Keratinocyte (primary cell): ENCODE data around the gene LRRC52.

ENCODE experiments used
- EZH2 ChIP-seq: IDR thresholded peaks from one replicate; pipeline ENCODE4 v1.6.1; 2012; ENCODE audit warnings: inconsistent platforms, mild to moderate bottlenecking, low read length, moderate library complexity
- TF ChIP-seq, protein P1 (sequence below), 3 experiments: IDR thresholded peaks in 1 of 3; conservative IDR thresholded peaks in 1 of 3; optimal IDR thresholded peaks in 1 of 3; 2 replicates in 2 of 3; 3 replicates in 1 of 3; pipeline versions ENCODE3 to v1.5.1; 2011; ENCODE audit warnings: low read length in 3 of 3, mild to moderate bottlenecking in 3 of 3, moderate library complexity in 2 of 3, control low read depth in 1 of 3, inconsistent platforms in 1 of 3; ENCODE audit not compliant: insufficient read depth in 2 of 3; ENCODE audit errors: extremely low read depth in 1 of 3

DNA sequence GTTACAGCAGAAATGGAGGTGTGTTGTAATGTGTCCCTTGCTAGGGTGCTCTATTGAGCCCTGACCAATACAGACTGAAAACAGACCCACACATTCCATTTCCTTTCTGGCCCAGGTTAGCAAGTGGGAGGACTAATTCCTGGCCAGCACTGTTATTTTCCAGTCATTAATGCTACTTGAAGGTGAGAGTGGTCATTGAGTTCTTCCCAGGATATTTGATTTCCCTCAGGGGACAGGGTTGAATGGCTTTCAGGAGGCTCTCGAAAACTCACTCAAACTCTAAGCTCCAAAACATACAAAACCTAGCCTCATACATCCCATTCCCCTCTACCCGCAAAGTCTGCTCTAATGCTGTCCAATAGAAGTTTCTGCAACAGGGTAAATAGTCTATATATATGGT, 6.2 kb downstream of the LRRC52 start:
- TF ChIP-seq EZH2 = no peak
- TF ChIP-seq, protein P1, sequence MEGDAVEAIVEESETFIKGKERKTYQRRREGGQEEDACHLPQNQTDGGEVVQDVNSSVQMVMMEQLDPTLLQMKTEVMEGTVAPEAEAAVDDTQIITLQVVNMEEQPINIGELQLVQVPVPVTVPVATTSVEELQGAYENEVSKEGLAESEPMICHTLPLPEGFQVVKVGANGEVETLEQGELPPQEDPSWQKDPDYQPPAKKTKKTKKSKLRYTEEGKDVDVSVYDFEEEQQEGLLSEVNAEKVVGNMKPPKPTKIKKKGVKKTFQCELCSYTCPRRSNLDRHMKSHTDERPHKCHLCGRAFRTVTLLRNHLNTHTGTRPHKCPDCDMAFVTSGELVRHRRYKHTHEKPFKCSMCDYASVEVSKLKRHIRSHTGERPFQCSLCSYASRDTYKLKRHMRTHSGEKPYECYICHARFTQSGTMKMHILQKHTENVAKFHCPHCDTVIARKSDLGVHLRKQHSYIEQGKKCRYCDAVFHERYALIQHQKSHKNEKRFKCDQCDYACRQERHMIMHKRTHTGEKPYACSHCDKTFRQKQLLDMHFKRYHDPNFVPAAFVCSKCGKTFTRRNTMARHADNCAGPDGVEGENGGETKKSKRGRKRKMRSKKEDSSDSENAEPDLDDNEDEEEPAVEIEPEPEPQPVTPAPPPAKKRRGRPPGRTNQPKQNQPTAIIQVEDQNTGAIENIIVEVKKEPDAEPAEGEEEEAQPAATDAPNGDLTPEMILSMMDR (optimal IDR thresholded peaks at IDR 0.05 in 1 of 3, IDR thresholded peaks at IDR 0.05 in 1 of 3, conservative IDR thresholded peaks at IDR 0.05 in 1 of 3; ENCODE audit: extremely low read depth in 1 of 3, insufficient read depth in 2 of 3, low read length in 3 of 3) = no peak
